Raji (cell line): ENCODE data around the gene SKI.

ENCODE experiments used
- POLR2A ChIP-seq: IDR thresholded peaks from 2 replicates; pipeline ENCODE4 v1.6.1; 2011; ENCODE audit warnings: low read depth, low read length, control low read depth; ENCODE audit not compliant: insufficient read depth

The SKI gene

GRCh38 chr1:2341706-2342383 lies 113.7 kb downstream of the SKI start:
- no peak for TF ChIP-seq POLR2A

GRCh38 chr1:2342384-2343022 lies 114.4 kb downstream of the SKI start:
- no peak for TF ChIP-seq POLR2A

- no peak for TF ChIP-seq POLR2A
Measured at GRCh38 chr1:2343023-2343935, 115.2 kb downstream of the SKI start.

GRCh38 chr1:2344121-2344681 lies 116.1 kb downstream of the SKI start:
- no peak for TF ChIP-seq POLR2A

- no peak for TF ChIP-seq POLR2A
Measured at GRCh38 chr1:2344744-2345296, 116.7 kb downstream of the SKI start.

- TF ChIP-seq POLR2A = no peak
Measured at GRCh38 chr1:2345297-2346075, 117.4 kb downstream of the SKI start.

GRCh38 chr1:2346691-2347408 lies 118.7 kb downstream of the SKI start:
- TF ChIP-seq POLR2A = no peak

GRCh38 chr1:2347409-2347785 lies 119.3 kb downstream of the SKI start:
- TF ChIP-seq POLR2A = no peak

- TF ChIP-seq POLR2A = no peak
Measured at GRCh38 chr1:2347896-2348295, 119.8 kb downstream of the SKI start.

- TF ChIP-seq POLR2A = no peak
Measured at GRCh38 chr1:2348346-2349325, 120.5 kb downstream of the SKI start.

GRCh38 chr1:2349806-2350205 lies 121.7 kb downstream of the SKI start:
- no peak for TF ChIP-seq POLR2A

- TF ChIP-seq POLR2A = no peak
Measured at GRCh38 chr1:2350501-2350900, 122.4 kb downstream of the SKI start.
